Inflammatory macrophage (primary cell): Measurements from ENCODE around the gene PNPO.
A peak's percentile ranks its signal among the peaks of the same experiment; 100 is the strongest.
"Not testable (repeated sequence)": the region's sequence is repeated elsewhere in the genome, so short reads cannot be mapped to it uniquely, and the experiment has no call there.

Experiments
- DNase-seq, 2 donors: peaks; one replicate each; pipeline ENCODE4 v3.0.0-alpha.2; 2020 to 2022

The PNPO gene

DNA sequence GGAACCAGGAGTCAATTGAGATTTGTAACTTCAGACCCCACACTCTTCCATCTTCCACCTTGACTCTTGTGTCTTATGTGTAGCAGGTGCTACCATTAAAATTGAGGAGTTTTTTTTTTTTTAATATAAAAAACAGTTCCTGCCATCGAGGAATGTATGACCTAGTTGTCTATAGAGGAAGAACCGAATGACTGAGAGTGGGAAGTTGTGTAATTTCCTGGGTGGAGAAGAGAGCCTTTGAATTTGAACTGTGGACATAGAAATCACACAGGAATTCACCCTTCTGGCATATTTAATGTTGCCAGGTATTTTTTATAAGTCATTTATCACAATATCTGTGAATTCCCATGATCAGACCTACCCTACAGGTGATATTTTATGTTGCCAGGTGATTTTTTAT is 23.4 kb upstream of the PNPO start:
- peak; percentile 40 to 64 for DNase-seq

DNA sequence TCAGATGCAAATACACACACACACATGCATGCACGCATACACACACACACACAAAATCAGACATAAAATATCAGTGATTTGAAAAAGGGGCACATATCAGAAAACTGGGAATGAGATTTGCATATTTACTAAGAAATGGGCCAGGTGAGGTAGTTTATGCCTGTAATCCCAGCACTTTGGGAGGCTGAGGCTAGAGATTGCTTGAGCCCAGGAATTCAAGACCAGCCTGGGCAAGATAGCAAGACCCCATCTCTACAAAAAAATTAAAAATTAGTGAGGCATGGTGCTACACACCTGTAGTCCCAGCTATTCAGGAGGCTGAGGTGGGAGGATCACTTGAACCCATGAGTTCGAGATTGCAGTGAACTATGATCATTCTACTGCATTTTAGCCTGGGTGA is 22.4 kb upstream of the PNPO start:
- DNase-seq = no peak

DNA sequence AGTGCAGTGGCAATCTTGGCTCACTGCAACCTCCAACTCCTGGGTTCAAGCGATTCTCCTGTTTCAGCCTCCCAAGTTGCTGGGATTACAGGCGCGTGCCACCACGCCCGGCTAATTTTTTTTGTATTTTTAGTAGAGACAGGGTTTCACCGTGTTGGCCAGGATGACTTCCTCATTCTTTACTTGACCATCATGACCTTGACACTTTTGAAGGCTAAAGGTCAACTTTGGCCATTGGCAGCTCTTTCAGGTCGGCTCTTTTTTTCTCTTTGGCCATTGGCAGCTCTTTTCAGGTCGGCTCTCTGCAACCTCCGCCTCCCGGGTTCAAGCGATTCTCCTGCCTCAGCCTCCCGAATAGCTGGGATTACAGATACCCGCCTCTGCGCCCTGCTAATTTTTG is 21.5 kb upstream of the PNPO start:
- not testable (repeated sequence) for DNase-seq

DNA sequence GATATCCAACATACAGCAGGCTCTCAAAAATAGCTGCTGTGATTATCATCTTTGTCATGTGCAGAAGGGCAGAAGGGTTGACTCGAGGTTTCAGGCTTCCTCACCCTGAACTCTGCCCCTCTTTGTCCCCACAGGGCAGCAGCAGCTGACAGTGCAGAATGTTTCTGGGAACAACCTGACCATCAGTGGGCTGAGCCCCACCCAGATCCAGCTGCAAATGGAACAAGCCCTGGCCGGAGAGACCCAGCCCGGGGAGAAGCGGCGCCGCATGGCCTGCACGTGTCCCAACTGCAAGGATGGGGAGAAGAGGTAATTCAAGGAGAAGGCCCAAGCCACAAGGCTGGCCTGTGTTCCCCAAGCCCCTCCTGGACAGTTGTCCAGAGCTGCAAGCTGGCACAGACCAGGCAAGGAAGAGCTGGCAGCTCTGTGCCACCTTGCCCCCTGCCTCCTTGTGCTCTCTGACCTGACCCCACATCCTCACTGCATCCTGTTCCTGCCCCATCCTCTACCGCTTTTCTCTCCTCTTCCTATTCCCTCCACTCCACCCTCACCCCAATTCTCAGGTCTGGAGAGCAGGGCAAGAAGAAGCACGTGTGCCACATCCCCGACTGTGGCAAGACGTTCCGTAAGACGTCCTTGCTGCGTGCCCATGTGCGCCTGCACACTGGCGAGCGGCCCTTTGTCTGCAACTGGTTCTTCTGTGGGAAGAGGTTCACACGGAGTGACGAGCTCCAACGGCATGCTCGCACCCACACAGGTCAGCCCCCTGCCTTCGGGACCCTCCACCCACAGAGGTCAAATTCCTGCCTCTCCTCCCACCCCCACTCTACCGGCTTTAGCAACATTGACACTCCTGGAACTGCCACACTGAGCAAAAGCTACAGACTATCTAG is 16.3 kb upstream of the PNPO start:
- DNase-seq = no peak

- DNase-seq = no peak
Measured at GRCh38 chr17:47925678-47925988, 15.7 kb upstream of the PNPO start.

DNA sequence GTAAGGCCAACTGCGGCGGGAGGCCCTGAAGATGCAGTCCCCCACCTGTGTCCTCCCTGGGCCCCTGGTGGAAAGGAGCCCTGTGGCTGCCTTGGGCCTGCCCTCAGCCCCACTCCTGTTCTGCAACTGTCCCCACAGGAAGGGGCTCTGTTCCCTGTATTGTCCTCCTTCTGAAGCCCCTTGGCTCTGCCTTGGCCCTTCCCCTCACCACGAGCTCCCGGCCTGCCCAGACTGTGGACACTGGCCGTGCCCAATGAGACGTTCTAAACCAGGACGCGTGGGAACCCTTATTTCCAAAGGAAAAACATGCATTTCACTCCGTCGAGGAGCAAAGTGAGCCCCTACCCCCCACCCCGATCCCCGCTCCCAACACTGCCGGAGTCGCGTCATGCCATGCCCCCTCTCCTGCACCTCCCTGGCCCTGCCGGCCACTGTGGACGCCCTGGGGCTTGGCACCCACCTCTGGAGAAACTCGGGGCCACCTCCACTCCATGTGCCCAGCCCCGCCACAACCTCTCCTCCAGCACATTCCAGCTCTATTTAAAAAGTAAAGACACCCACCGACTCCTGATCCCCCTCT is 13.5 kb upstream of the PNPO start:
- no peak for DNase-seq

DNA sequence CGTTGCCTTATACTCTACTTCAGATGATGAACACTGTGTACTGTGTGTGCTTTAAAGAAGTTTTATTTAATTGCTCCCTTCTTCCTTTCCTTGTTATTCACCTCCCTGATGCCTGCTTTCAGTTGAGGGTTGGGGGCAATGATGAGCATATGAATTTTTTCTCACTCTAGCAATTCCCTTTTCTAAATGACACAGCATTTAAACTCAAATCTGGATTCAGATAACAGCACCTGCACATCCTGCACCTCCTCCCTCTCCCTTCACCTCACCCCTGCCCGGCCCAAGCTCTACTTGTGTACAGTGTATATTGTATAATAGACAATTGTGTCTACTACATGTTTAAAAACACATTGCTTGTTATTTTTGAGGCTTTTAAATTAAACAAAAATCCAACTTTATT is 13.0 kb upstream of the PNPO start:
- DNase-seq = no peak

GRCh38 chr17:47929218-47930000 is 12.0 kb upstream of the PNPO start:
- DNase-seq = no peak

GRCh38 chr17:47931848-47932247 is 9.5 kb upstream of the PNPO start:
- no peak for DNase-seq

DNA sequence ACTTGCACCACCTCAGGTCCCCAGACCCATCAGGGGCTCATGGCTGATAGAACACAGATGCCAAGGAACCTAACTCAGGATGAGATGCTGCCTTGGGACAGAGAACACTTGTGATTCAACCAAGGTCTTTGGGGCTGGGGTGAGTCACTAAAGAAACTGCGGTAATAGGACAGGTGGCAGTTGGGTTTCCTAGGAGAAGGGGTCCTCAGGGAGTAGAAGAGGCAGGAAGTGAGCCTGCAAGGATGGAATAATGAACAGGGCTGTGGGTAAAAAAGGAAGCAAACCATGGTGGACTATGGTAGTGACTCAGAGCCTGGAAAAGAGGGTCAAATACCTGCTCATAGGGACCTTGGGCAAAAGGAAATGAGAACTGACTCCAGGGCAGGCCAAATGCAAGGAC is 6.5 kb upstream of the PNPO start:
- no peak for DNase-seq

- DNase-seq = not testable (repeated sequence)
Measured at GRCh38 chr17:47935468-47935867, 5.9 kb upstream of the PNPO start.

DNA sequence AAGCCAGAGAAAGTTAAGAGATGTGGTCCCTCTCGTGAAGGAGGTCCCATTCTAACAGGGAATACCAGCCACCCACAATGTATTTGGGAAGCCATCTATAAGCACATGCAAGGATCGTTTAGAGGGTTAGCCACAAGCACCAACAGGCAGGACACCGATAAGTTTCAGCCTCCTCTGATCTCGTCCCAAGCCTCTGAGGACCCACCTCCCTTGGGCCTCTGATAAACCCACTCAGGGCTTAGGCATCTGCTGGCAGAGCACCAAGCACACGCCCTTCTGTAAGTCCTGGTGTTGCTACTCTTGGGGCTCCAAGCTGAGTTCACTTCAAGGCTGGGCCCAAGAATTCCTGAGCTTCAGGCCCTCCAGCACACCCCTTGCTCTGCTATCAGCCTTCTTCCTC is 5.4 kb upstream of the PNPO start:
- no peak for DNase-seq

DNA sequence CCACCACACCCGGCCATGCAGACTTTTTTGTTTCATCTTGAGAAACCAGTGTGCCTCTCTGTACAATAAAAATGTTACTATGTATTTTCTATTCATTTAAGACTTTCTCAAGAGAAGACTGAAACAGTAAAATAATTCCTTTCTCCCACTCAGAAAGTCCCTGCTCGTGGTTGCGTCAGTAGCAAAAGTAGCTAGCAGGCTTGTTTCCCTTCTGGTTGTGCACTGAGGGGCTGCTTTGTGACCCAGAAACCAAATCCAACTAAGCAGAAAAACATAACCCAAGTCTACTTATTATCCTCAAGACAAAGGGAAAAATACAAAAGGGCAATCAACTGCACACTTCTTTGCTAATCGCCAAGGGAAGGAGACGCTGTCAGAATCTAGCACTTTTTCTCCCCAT is 3.4 kb upstream of the PNPO start:
- no peak for DNase-seq

GRCh38 chr17:47942096-47942510 is 732 bp downstream of the PNPO start:
- no peak for DNase-seq

DNA sequence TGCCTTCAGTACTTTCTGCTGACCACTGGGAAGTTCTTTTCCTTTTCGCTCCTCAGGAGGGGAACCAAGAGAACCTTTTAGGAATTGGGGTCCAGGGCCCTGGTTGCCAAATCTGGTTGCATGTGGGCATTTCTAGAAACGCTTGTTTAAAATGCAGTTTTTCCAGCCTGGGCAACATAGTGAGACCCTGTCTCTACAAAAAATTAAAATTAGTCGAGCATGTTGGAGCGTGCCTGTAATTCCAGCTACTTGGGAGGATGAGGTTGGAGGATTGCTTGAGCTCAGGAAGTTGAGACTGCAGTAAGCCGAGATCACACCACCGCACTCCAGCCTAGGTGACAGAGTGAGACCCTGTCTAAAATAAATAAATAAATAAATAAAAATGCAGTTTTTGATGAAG is 1.2 kb downstream of the PNPO start:
- DNase-seq = no peak

DNA sequence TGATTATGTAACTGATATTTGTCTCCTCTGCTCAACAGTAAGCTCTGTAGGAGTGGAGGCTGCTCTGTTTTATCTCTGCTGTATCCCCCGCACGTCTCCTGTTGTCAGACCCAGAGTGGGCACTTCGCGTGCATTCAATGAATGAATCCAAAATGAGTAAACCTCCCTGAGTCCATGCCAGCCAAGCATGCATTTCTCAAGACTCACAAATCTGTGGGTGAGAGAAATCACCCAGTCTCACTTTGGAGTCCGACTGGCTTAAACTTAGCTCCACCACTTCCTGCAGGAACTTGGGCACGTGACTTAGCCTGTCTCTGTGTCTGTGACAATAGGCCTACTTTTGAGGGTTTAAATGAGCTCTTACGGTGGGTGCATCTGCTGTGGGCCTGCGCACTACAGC is 3.7 kb downstream of the PNPO start:
- DNase-seq = peak; percentile 74 to 89

- peak; percentile 52 to 61 for DNase-seq
Measured at GRCh38 chr17:47945529-47946508, 4.4 kb downstream of the PNPO start.

GRCh38 chr17:47946516-47946915 is 5.1 kb downstream of the PNPO start:
- DNase-seq = no peak

DNA sequence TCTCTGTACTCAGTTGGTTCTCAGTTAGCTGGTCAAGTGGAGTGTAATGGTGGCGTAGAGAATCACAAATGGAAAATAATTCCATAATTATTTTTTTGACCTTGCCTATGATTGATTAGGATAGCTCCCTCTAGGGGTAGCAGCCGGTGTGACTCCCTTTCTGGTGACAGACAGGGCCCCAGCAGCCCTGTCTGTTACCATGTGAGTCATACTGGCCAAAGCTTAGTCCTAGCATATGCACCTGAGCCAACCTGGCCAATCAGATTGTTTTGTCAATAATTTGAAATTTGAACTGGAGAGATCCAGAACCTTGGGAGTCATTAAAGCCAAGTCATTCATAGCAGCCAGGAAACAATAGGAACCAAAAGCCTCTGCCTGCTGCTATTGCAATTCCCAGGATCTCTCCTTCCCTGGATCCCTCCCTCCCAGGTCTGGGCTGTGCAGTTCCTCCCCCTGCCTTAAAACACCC is 5.6 kb downstream of the PNPO start:
- DNase-seq = peak; percentile 64 to 74

GRCh38 chr17:47948706-47949196 is 7.4 kb downstream of the PNPO start:
- no peak for DNase-seq

GRCh38 chr17:47949197-47949759 is 7.9 kb downstream of the PNPO start:
- peak; percentile 68 to 75 for DNase-seq

GRCh38 chr17:47949946-47950345 is 8.6 kb downstream of the PNPO start:
- DNase-seq = no peak
